ENCODE data around the gene HCRTR1. TPM values are rescaled to one million over a fixed set of nuclear protein-coding genes. Genes with fewer than 3 reads are reported as not detected.
A peak's percentile ranks its signal among the peaks of the same experiment; 100 is the strongest.

HCRTR1 gene
- total and polyA plus RNA-seq, 2 donors (not counting 3 experiments of a cell fraction or from before 2014, with no cell fraction given) = 0.93 to 1.5 TPM

GRCh38 chr1:31593770-31594632 is 23.5 kb upstream of the HCRTR1 start:
- no peak for TF ChIP-seq POLR2A (IDR thresholded peaks at IDR 0.05; ENCODE audit: low read depth, low read length)
- TF ChIP-seq CTCF (IDR thresholded peaks at IDR 0.05; ENCODE audit: extremely low read depth in 1 of 2, insufficient read depth in 1 of 2, low read depth in 1 of 2, low read length in 2 of 2) = peak; percentile 95 to 96
- TF ChIP-seq POLR2AphosphoS5 (IDR thresholded peaks at IDR 0.05; ENCODE audit: insufficient read depth, low read depth, low read length) = no peak
- TF ChIP-seq FOS (IDR thresholded peaks at IDR 0.05; ENCODE audit: borderline replicate concordance, insufficient read depth, low read length) = no peak
- Histone ChIP-seq H3K9me1 (replicated peaks; ENCODE audit: control insufficient read depth, extremely low read depth, insufficient read depth, low read length) (no peaks in the 10 kb centered on the region), H3K4me2 (ENCODE audit: insufficient read depth, low read length) (no peak overlapping the region), H3K27me3 (ENCODE audit: control insufficient read depth in 2 of 2, insufficient read depth in 2 of 2, low read length in 2 of 2) (no peaks in the 10 kb centered on the region), H3K36me3 (ENCODE audit: control insufficient read depth in 2 of 2, extremely low read depth in 1 of 2, insufficient read depth in 2 of 2, low read length in 2 of 2) (no peaks in the 10 kb centered on the region), H4K20me1 (replicated peaks; ENCODE audit: control insufficient read depth, extremely low read depth, insufficient read depth, low read length) (no peaks in the 10 kb centered on the region), H3K4me1 (ENCODE audit: control insufficient read depth, extremely low read depth, insufficient read depth, low read length) (peaks cover 28% of the 10 kb centered on the region), H3K9ac (replicated peaks; ENCODE audit: extremely low read depth, insufficient read depth, low read length) (no peak overlapping the region), H3K4me3 (replicated peaks in 1 of 3; ENCODE audit: insufficient read depth in 1 of 3, low read depth in 1 of 3, low read length in 3 of 3) (no peak overlapping the region), H3K9me3 (replicated peaks; ENCODE audit: control insufficient read depth, insufficient read depth, low read length) (no peaks in the 10 kb centered on the region), H2AFZ (ENCODE audit: low read depth, low read length) (no peak overlapping the region), H3K79me2 (ENCODE audit: control insufficient read depth, insufficient read depth, low read length) (no peaks in the 10 kb centered on the region), H3K27ac (ENCODE audit: insufficient read depth, low read depth, low read length) (no peak overlapping the region)
- DNase-seq (ENCODE audit: low read depth, low spot score) (peak; percentile 73), FAIRE-seq (peak; percentile 78)
- dilution Hi-C loops (cut with MboI; ENCODE audit: extremely low pct_ligation_motif_present, low sequenced_read_pairs) = no loop called here
- POLR2A ChIA-PET = no interaction called here
- CTCF ChIA-PET = interaction anchor here (0.7 to 5.5 kb wide), 13 partner anchors 8 to 171 kb away, joined by 3 to 73 read pairs (median 3); no protein-coding TSS in a partner anchor
- BruUV-seq (replicated peaks) = no TSS peak
- intact Hi-C loops (cut with micrococcal nuclease) = loop anchor here (1.0 kb wide), 2 partner anchors 30 to 45 kb away; no protein-coding TSS in a partner anchor

All from endothelial cell of umbilical vein (primary cell).